Stimulated activated CD4-positive, alpha-beta T cell treated with anti-CD3 and anti-CD28 coated beads, Interleukin-2, amount 100 ng/mL, for 48 hours (primary cell): ENCODE results near the gene MRPS15.
A peak's percentile ranks its signal among the peaks of the same experiment; 100 is the strongest.
"Not testable (repeated sequence)": the region's sequence is repeated elsewhere in the genome, so short reads cannot be mapped to it uniquely, and the experiment has no call there.

Experiments used
- DNase-seq, 2 donors: peaks; one replicate each; pipeline ENCODE4 v3.0.0-alpha.2; 2020

Gene MRPS15

GRCh38 chr1:36463803-36464604, at the start of gene MRPS15:
Gene MRPS15, minus strand, starts transcription at chr1:36464384. Its CDS starts 109 bp downstream, at chr1:36464275.
- peak; percentile 96 for DNase-seq

DNA sequence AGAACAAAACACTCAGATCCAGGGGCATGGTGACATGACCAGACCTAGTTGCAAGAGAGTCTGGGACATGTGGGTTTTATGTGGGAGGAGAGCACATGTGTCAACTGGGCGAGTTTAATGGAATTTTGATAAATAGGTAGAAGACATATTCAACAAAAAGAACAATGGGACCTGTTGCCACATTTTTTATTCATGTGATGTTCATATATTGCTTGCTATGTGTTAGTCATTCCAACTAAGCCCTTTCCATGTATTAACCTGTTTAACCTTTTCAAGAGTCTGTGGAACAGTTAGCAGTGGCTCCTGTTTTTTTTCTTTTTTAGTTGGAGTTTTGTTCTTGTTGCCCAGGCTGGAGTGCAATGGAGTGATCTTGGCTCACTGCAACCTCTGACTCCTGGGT, 48.7 kb upstream of the MRPS15 start:
- no peak for DNase-seq

DNA sequence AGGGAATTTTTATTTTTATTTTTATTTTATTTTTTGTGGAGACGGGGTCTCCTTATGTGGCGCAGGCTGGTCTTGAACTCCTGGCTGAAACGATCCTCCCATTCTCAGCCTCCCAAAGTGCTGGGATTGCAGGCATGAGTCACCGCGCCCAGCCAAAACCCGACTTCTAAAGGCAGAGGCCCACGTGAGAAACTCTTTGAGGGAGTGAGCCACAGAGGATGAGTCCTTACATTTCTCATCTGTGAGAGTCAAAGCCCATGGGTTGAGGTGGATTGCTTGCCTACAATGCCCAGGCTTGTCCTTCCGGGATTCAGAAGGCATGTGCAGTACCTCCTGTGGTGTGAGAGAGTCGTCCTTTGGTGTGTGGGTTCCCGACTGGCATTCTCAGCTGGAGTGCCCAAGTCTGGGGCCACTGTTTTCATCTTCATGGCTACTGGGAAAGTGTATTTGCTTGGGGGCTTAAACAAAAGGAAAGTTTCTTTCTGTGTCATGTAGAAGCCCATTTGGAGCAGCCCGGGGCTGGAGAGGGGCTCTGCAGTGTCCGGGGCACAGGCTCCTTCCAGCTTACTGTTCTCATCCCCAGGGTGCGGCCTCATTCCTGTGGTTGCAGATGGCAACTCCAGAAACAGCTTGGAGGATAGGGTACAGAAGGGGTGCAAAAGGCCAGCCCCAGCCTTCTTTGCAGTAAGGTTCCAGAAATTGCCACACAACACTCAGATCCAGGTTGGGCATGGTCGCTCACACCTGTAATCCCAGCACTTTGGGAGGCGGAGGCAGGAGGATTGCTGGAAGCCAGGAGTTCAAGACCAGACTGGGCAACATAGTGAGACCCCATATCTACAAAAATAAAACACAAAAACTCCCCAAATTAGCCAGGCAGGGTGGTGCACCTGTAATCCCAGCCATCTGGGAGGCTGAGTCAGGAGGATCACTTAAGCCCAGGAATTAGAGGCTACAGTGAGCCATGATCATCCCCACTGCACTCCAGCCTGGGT, 47.9 kb upstream of the MRPS15 start:
- DNase-seq: no peak

DNA sequence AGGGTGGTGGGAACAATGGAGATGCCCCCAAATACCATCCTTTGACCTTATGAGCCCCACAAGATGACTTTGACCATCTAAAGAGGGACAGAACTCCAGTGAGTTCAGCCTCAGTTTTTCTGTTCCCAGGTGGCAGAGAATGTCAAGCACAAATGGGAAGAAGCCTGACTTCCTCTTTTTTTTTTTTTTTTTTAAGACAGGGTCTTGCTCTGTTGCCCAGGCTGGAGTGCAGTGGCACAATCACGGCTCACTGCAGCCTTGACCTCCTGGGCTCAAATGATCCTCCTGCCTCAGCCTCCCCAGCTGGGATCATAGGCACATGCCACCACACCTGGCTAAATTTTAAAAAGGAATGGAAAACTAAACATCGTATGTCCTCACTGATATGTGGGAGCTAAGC, 47.0 kb upstream of the MRPS15 start:
- not testable (repeated sequence) for DNase-seq

DNA sequence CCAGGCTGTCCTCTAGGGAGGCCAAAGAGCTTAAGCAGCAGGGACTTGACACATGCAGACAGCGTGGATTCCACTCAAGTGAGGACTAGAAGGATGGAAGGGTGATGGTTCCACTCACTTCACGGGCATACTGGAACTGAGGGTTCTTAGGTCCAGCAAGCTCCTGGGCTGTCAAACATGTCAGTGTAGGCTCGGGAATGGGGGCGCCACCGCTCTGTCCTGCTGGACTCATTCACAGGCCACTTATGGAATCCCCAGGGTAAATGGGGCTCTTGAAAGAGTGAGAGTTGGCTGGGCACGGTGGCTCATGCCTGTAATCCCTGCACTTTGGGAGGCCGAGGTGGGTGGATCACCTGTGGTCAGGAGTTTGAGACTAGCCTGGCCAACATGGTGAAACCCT, 46.2 kb upstream of the MRPS15 start:
- DNase-seq: no peak

- no peak for DNase-seq
Measured at GRCh38 chr1:36508257-36508656, 44.1 kb upstream of the MRPS15 start.

DNA sequence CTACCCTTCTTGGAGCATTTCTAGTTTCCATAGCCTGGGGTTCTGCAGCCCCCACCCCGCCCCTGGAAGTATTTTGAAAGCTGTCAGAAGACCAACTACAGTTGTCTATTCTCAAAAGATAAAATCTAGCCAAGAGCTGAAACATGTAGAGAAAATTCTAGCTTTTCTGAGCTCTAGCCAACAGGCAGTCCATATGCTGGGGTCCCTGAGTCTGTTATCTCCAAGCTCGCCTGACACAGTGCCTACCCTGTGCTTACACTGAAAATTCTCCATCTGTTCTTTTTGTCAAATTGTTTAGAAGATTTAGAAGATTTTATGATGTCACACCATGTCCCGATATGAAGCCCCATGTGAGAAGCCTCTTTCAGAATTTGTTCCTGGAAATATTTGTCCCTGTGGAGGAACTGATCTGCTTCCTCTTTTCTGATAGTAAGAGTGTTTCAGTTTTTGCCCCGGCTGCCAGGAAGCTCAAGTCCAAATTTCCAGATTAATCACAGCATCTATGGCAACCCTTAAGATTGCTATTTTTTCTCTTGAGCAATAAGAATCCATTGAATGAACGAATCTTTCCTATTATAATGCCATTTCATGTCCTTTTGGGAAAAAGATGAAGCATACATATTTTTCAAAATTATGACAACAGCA, 42.2 kb upstream of the MRPS15 start:
- DNase-seq: no peak

- no peak for DNase-seq
Measured at GRCh38 chr1:36503733-36504132, 39.5 kb upstream of the MRPS15 start.

DNA sequence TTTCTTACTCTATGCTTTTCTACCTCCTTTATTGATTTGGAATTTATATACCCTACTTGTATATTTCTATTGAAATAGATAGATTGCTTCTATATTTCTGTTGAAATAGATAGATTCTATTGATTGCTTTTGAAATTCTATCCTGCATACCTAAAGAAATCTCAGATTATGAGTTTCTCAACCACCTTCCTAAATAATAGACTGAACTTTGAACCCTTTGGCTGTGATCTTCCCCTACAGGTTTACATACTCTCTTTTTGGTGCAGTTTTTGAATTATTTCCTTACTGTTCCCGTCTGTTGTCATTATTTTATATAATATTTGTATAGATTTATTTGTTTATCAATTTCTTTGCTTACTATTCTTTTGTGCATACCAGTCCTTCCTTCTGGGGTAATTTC, 39.0 kb upstream of the MRPS15 start:
- DNase-seq: no peak

GRCh38 chr1:36502616-36503015, 38.4 kb upstream of the MRPS15 start:
- DNase-seq: no peak

DNA sequence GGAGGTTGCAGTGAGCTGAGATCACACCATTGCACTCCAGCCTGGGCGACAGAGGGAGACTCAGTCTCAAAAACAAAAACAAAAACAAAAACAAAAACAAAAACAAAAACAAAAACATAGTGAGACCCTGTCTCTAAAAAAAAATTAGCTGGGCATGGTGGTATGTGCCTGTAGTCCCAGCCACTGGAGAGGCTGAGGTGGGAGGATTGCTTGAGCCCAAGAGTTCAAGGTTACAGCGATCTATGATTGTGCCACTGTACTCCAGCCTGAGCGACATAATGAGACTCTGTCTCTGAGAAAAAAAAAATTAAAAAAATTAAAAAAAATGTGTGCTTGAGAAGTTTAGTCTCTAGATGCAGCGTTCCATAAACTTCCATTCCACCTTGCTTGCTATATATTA, 37.7 kb upstream of the MRPS15 start:
- DNase-seq: not testable (repeated sequence)

- DNase-seq: no peak
Measured at GRCh38 chr1:36497207-36497606, 33.0 kb upstream of the MRPS15 start.

DNA sequence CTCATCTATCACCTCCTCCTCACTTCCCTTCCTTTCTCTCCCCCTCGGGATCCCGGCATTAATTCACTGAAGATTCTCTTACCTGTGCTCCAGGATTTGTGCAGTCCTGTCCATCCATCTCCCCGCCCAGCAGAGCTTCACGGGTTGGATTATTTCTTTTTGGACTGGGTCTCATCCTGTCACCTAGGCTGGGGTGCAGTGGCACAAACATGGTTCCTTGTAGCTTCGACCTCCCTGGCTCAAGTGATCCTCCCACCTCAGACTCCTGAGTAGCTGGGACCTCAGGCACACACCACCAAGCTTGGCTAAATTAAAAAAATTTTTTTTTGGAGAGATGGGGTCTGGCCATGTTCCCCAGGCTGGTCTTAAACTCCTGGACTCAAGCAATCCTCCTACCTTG, 30.8 kb upstream of the MRPS15 start:
- no peak for DNase-seq

DNA sequence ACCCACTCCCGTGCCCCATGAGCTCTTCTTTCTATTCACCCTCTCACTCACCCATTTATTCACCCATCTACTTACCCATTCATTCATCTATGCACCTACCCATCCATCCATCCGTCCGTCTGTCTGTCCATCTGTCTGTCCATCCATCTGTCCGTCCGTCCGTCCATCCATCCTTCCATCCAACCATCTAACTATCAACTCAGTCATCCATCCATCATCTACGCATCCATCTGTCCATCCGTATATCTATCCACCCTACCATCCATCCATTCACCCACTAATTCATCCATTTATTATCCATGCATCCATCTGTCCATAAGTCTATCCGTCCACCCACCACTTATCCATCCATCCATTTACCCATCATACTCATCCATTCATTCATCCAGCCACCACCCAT, 29.3 kb upstream of the MRPS15 start:
- DNase-seq: no peak

DNA sequence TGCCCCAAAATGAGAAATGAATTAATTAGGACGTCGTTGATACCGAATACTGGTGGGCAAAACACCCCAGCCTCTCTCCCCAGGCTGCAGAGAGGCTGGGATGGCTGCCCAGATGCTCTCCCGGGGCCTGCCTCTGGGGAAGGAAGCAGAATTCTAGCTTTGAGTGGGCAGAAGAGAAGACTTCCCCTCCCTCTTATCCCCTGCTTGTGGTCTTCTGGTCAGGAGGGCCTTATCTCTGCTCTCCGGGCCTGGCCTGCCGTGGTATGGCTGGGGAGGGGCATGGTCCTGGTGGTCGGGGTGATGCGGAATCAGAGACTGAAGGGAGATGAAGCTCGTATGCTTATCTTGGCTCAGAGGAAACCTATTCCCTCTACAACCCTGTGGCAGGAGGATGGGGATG, 28.3 kb upstream of the MRPS15 start:
- DNase-seq: no peak

GRCh38 chr1:36489258-36490051, 25.3 kb upstream of the MRPS15 start:
- DNase-seq: not testable (repeated sequence)

- DNase-seq: no peak
Measured at GRCh38 chr1:36487906-36488305, 23.7 kb upstream of the MRPS15 start.

GRCh38 chr1:36487336-36487725, 23.1 kb upstream of the MRPS15 start:
- DNase-seq: not testable (repeated sequence)

DNA sequence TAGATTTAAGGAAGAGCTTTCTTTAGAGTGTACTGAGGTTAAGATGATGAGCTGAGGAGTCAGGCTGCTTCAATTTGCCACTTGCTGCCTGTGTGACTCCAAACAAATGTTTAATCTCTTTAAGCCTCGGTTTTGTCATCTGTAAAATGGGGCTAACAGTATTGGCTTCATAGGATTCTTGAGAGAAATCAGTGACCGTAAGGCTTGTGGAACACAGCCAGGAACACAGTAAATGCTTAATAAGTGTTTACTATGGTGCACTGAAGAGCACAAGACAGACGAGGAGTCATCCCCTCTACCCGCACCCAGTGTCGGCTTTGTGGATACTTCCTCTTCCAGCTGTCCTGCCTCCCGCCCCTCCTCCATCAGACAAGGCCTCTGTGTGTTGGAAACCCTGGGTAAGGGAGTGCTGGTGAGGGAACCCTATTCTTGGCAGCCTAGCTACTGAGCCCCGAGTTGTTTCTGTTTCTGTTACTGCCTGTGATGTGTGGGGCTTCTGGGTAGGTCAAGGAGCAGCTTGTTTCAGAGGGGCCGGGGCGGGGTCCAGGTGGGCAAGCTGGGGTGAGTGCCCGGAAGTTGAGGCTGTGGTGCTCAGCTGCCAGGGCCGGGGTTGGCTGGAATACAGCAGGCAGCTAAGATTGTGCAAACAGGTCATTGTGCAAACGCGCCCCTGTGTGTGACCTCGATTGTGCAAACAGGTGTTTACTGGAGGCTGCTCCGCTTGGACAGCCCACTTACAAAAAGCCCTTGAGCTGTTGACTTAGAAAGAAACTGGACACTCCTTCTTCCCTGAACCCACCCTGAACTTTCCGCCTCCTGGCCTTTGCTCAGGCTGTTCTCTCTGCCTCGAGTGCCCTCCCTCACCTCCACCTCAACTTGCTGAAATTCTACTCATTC, 22.5 kb upstream of the MRPS15 start:
- DNase-seq: no peak

GRCh38 chr1:36486093-36486438, 21.9 kb upstream of the MRPS15 start:
- DNase-seq: no peak

GRCh38 chr1:36484099-36484498, 19.9 kb upstream of the MRPS15 start:
- no peak for DNase-seq
